Measurements from ENCODE around the gene THAP12. TPM values are rescaled to one million over a fixed set of nuclear protein-coding genes. Genes with fewer than 3 reads are reported as not detected.

THAP12 gene
- total and polyA plus RNA-seq, 2 of the 13 experiments (the other 11 are each of a cell fraction or from before 2014, with no cell fraction given) = 18.8 to 51.3 TPM

DNA sequence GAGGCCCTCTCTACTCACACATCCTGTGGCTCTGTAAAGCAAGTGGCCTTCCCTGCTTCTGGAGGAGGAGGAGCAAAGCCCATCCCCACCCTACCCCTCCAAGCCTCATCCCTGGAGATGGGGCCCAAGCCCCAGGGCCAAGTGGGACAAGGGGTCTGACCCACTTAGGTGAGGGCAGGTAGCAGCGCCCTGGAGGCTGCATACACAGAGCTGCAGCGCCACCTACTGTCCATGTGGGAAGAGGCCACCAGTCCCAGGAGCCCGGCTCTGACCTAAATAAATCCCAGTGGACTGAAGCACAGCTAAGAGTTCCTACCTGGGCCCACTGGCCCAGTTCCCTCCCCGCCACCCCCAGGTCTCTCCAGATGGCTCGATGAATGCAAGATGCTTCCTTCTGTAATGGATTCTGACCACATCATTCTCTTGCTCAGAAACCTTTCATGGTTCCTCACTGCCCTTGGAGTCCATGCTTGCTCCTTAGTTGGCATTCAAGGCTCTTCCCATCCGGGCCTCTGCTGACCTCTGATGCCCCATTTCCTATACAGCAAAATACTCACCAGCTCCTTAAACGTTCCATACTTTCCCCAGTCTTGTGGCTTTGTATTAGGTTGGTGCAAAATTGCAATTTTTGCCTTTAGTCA, 62.1 kb downstream of the THAP12 start:
- ATAC-seq = peak; percentile 92
- no peaks in the 10 kb centered on the region; the same call in 1 of the 2 replicates for H4K20me1 ChIP-seq (ENCODE audit: insufficient read depth, low read length)
- in situ Hi-C loops (cut with HindIII; ENCODE audit: extremely low pct_ligation_motif_present, low pct_unique_long_range_greater_than_20kb) (loop anchor here (5.0 kb wide), 2 partner anchors 107 to 422 kb away; no protein-coding TSS in a partner anchor), intact Hi-C loops (cut with micrococcal nuclease; ENCODE audit: unreplicated experiment) (loop anchor here (1.0 to 5.0 kb wide), 2 partner anchors 110 to 517 kb away; no protein-coding TSS in a partner anchor)
- POLR2A ChIA-PET = no interaction called here
- H3K4me3 ChIP-seq (replicated peaks in 1 of 3; ENCODE audit: insufficient read depth in 1 of 3, low read depth in 2 of 3, low read length in 3 of 3) = no peak overlapping the region
- CTCF ChIA-PET (ENCODE audit: low intra/inter-chr PET ratio, low total read pairs) = interaction anchor here (1.3 to 3.2 kb wide), 3 partner anchors 110 to 422 kb away, joined by 3 to 47 read pairs (median 11); no protein-coding TSS in a partner anchor
- no peak overlapping the region for H3K9ac ChIP-seq (ENCODE audit: insufficient read depth, low read depth, low read length)
- peaks cover 13% of the 10 kb centered on the region for H3K4me1 ChIP-seq (ENCODE audit: insufficient read depth, low read length)
- no peaks in the 10 kb centered on the region for H3K79me2 ChIP-seq (ENCODE audit: insufficient read depth, low read length)
- H3K36me3 ChIP-seq (replicated peaks in 1 of 2; ENCODE audit: control insufficient read depth in 1 of 2, insufficient read depth in 2 of 2, low read length in 2 of 2) = no peaks in the 10 kb centered on the region
- WGBS (ENCODE audit: low lambda C conversion rate) = 3% methylated on average over 4 of the region's 7 CpGs
- peak; percentile 83 for FAIRE-seq
- H3K4me2 ChIP-seq (ENCODE audit: low read depth, low read length) = no peak overlapping the region
- peak; percentile 64 for DNase-seq (ENCODE audit: low spot score)
- H2AFZ ChIP-seq (ENCODE audit: low read length) = no peak overlapping the region
- H3K27me3 ChIP-seq (ENCODE audit: control insufficient read depth in 1 of 2, insufficient read depth in 2 of 2, low read length in 2 of 2) = peaks cover 3 to 10% of the 10 kb centered on the region in 2 experiments; a peak in 3 of 5 replicates
- H3K9me3 ChIP-seq (ENCODE audit: low read length) = no peaks in the 10 kb centered on the region
- no peak overlapping the region for H3K27ac ChIP-seq (ENCODE audit: extremely low read length, insufficient read depth, low read length)
- no TSS peak for BruUV-seq (replicated peaks)
- TF ChIP-seq ZNF790 (CRISPR knock-in tag; IDR thresholded peaks at IDR 0.05; ENCODE audit: borderline replicate concordance) (no peak), NFE2L2 (IDR thresholded peaks at IDR 0.05; ENCODE audit: low read length) (no peak), SRY (CRISPR knock-in tag; IDR thresholded peaks at IDR 0.05) (no peak), ZNF513 (CRISPR knock-in tag; conservative IDR thresholded peaks at IDR 0.05) (no peak), HNF4A (CRISPR knock-in tag; IDR thresholded peaks at IDR 0.05) (no peak), ZNF713 (CRISPR knock-in tag; IDR thresholded peaks at IDR 0.05) (no peak), ZBTB14 (CRISPR knock-in tag; IDR thresholded peaks at IDR 0.05) (no peak), NFIC (IDR thresholded peaks at IDR 0.05; ENCODE audit: low read length) (no peak), ZNF143 (CRISPR knock-in tag; IDR thresholded peaks at IDR 0.05) (no peak), SP140L (CRISPR knock-in tag; IDR thresholded peaks at IDR 0.05; ENCODE audit: borderline replicate concordance) (no peak), ZNF607 (CRISPR knock-in tag; IDR thresholded peaks at IDR 0.05; ENCODE audit: borderline replicate concordance) (no peak), ZNF562 (CRISPR knock-in tag; IDR thresholded peaks at IDR 0.05; ENCODE audit: borderline replicate concordance) (no peak), STAG1 (CRISPR knock-in tag; IDR thresholded peaks at IDR 0.05) (peak; percentile 96), TBL1XR1 (IDR thresholded peaks at IDR 0.05; ENCODE audit: borderline replicate concordance, low read length, partially characterized antibody) (peak; percentile 28), FIP1L1 (IDR thresholded peaks at IDR 0.05; ENCODE audit: borderline replicate concordance, insufficient read depth, low read depth, low read length) (no peak)
- TF ChIP-seq, protein P1, sequence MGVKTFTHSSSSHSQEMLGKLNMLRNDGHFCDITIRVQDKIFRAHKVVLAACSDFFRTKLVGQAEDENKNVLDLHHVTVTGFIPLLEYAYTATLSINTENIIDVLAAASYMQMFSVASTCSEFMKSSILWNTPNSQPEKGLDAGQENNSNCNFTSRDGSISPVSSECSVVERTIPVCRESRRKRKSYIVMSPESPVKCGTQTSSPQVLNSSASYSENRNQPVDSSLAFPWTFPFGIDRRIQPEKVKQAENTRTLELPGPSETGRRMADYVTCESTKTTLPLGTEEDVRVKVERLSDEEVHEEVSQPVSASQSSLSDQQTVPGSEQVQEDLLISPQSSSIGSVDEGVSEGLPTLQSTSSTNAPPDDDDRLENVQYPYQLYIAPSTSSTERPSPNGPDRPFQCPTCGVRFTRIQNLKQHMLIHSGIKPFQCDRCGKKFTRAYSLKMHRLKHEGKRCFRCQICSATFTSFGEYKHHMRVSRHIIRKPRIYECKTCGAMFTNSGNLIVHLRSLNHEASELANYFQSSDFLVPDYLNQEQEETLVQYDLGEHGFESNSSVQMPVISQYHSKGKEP (CRISPR knock-in tag; IDR thresholded peaks at IDR 0.05) = no peak
- TF ChIP-seq, protein P2, sequence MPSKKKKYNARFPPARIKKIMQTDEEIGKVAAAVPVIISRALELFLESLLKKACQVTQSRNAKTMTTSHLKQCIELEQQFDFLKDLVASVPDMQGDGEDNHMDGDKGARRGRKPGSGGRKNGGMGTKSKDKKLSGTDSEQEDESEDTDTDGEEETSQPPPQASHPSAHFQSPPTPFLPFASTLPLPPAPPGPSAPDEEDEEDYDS (CRISPR knock-in tag; IDR thresholded peaks at IDR 0.05) = no peak
- TF ChIP-seq, protein P3, sequence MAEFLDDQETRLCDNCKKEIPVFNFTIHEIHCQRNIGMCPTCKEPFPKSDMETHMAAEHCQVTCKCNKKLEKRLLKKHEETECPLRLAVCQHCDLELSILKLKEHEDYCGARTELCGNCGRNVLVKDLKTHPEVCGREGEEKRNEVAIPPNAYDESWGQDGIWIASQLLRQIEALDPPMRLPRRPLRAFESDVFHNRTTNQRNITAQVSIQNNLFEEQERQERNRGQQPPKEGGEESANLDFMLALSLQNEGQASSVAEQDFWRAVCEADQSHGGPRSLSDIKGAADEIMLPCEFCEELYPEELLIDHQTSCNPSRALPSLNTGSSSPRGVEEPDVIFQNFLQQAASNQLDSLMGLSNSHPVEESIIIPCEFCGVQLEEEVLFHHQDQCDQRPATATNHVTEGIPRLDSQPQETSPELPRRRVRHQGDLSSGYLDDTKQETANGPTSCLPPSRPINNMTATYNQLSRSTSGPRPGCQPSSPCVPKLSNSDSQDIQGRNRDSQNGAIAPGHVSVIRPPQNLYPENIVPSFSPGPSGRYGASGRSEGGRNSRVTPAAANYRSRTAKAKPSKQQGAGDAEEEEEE (CRISPR knock-in tag; IDR thresholded peaks at IDR 0.05; ENCODE audit: borderline replicate concordance) = no peak

Measured in HepG2 (cell line).